Nephron (organoid): ENCODE measurements around the gene CD99L2.

Source experiments
- H3K27ac Mint-ChIP-seq, 3 experiments: 2 replicates each; pipeline ENCODE4 v1.8.0; 2020; ENCODE audit warnings: mixed read lengths in 3 of 3, mild to moderate bottlenecking in 2 of 3, moderate library complexity in 1 of 3
- H3K27me3 Mint-ChIP-seq: 2 replicates; pipeline ENCODE4 v1.8.0; 2021; ENCODE audit warnings: low read depth, mild to moderate bottlenecking, moderate library complexity, mixed read lengths
- H3K36me3 Mint-ChIP-seq: 2 replicates; pipeline ENCODE4 v1.8.0; 2020; ENCODE audit warnings: low read depth, mixed read lengths
- H3K4me1 Mint-ChIP-seq: 2 replicates; pipeline ENCODE4 v1.8.0; 2020; ENCODE audit warnings: mixed read lengths
- H3K4me3 Mint-ChIP-seq, 3 experiments: 2 replicates each; pipeline ENCODE4 v1.8.0; 2020; ENCODE audit warnings: mild to moderate bottlenecking in 3 of 3, mixed read lengths in 3 of 3, moderate library complexity in 2 of 3
- H3K9me3 Mint-ChIP-seq: 2 replicates; pipeline ENCODE4 v1.8.0; 2020; ENCODE audit warnings: mixed read lengths
- TF ChIP-seq, protein P1 (sequence below), 3 experiments: fragments of 200-600 bp; sonication (generic); IDR thresholded peaks; one replicate each; pipeline ENCODE4 v1.5.0; 2021; ENCODE audit warnings: antibody characterized with exemption in 3 of 3; ENCODE audit not compliant: unreplicated experiment in 3 of 3

CD99L2 gene

DNA sequence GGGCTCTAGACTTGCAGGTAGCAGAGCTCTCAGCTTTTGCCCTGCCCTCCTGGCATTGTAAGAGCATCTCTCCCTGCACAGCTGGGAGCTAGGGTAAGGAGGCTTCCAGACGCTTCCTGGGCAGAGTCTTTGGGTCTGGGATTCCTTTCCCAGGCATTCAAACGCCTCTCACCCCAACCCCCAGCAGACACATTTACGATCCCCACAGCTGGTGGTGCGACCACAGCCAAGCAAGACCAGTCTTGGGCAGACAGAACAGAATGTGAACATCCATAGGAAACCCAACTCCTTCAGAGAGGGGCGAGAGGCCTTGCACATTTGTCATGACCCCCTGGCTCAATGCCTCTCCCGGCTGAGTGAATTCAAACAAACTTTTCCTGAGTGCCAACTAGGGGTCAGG, 38.1 kb upstream of the CD99L2 start:
- TF ChIP-seq, protein P1, sequence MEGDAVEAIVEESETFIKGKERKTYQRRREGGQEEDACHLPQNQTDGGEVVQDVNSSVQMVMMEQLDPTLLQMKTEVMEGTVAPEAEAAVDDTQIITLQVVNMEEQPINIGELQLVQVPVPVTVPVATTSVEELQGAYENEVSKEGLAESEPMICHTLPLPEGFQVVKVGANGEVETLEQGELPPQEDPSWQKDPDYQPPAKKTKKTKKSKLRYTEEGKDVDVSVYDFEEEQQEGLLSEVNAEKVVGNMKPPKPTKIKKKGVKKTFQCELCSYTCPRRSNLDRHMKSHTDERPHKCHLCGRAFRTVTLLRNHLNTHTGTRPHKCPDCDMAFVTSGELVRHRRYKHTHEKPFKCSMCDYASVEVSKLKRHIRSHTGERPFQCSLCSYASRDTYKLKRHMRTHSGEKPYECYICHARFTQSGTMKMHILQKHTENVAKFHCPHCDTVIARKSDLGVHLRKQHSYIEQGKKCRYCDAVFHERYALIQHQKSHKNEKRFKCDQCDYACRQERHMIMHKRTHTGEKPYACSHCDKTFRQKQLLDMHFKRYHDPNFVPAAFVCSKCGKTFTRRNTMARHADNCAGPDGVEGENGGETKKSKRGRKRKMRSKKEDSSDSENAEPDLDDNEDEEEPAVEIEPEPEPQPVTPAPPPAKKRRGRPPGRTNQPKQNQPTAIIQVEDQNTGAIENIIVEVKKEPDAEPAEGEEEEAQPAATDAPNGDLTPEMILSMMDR (IDR thresholded peaks at IDR 0.05; ENCODE audit: unreplicated experiment in 3 of 3), result no peak
- peaks cover 12% of the 10 kb centered on the region for H3K9me3 Mint-ChIP-seq
- no peak overlapping the region for H3K27ac Mint-ChIP-seq
- no peak overlapping the region for H3K4me3 Mint-ChIP-seq
- H3K4me1 Mint-ChIP-seq, result peaks cover 7% of the 10 kb centered on the region
- H3K36me3 Mint-ChIP-seq, result no peaks in the 10 kb centered on the region
- no peaks in the 10 kb centered on the region for H3K27me3 Mint-ChIP-seq

DNA sequence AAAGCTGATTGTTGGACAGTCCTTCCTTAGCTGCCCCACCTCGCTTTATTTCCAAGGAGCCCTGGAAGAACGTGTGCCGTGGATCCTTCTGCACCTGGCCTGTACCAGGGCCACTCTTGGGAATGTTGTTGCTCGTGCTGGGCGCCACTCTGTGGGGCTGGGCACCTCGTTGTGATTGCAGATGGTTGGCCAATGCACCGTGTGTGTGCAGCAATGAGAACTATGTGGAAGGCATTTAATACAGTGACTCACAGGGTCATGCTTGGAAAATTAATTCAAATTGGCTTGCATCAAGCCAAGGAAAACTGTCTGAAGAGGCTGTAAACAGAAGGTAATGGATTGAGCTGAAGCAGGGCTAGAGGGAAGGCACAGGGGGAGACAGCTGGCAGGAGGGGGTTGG, 37.0 kb upstream of the CD99L2 start:
- peaks cover 7% of the 10 kb centered on the region for H3K4me1 Mint-ChIP-seq
- no peaks in the 10 kb centered on the region for H3K27me3 Mint-ChIP-seq
- TF ChIP-seq, protein P1 (IDR thresholded peaks at IDR 0.05; ENCODE audit: unreplicated experiment in 3 of 3), result no peak
- no peak overlapping the region for H3K27ac Mint-ChIP-seq
- no peaks in the 10 kb centered on the region for H3K36me3 Mint-ChIP-seq
- H3K4me3 Mint-ChIP-seq, result no peak overlapping the region
- peaks cover 10% of the 10 kb centered on the region for H3K9me3 Mint-ChIP-seq

DNA sequence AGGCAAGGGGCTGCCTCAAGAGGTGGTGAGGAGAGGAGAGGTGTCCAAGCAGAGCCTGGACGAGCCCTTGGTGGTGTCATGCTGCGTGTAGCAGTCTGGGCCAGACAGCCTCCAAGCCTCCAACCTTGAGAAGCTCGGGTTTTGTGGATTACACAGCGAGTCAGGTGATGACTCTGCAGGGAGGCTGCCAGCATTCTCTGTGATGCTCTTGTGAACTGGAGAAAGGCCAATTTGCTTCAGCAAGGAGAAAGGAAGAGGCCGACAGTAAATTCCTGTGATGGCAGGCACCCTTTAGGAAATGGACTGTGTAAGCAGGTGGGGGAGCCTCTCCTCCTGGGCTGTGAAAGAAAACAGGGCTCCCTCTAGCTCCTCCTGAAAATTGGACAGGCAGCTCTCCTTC, 36.0 kb upstream of the CD99L2 start:
- H3K4me3 Mint-ChIP-seq, result no peak overlapping the region
- H3K27ac Mint-ChIP-seq, result peak overlapping the region in 1 of 3 experiments; percentile 25
- H3K4me1 Mint-ChIP-seq, result peaks cover 7% of the 10 kb centered on the region
- H3K9me3 Mint-ChIP-seq, result peaks cover 7% of the 10 kb centered on the region
- TF ChIP-seq, protein P1 (IDR thresholded peaks at IDR 0.05; ENCODE audit: unreplicated experiment in 3 of 3), result no peak
- no peaks in the 10 kb centered on the region for H3K36me3 Mint-ChIP-seq
- H3K27me3 Mint-ChIP-seq, result no peaks in the 10 kb centered on the region

DNA sequence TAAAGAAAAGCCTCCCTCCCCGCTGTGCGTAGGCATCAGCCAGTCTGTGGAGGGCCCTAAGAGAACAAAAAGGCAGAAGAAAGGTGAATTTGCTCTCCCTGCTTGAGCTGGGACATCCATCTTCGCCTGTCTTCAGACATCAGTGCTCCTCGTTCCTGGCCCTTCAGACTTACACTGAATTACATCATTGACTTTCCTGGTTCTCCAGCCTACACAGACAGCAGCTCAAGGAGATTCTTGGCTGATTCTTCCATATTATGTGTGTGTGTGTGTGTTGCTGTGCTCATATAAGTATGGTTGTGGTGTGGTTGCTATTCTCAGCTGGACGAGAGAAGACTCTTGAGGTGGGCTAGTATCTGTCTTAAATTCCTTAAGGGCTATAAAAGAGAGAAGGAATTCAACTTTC, 35.5 kb upstream of the CD99L2 start:
- no peak overlapping the region for H3K4me3 Mint-ChIP-seq
- no peaks in the 10 kb centered on the region for H3K36me3 Mint-ChIP-seq
- H3K4me1 Mint-ChIP-seq, result peaks cover 7% of the 10 kb centered on the region
- H3K27me3 Mint-ChIP-seq, result no peaks in the 10 kb centered on the region
- peak overlapping the region in 2 of 3 experiments; percentile 2 to 25 for H3K27ac Mint-ChIP-seq
- TF ChIP-seq, protein P1 (IDR thresholded peaks at IDR 0.05; ENCODE audit: unreplicated experiment in 3 of 3), result no peak
- H3K9me3 Mint-ChIP-seq, result peaks cover 7% of the 10 kb centered on the region

DNA sequence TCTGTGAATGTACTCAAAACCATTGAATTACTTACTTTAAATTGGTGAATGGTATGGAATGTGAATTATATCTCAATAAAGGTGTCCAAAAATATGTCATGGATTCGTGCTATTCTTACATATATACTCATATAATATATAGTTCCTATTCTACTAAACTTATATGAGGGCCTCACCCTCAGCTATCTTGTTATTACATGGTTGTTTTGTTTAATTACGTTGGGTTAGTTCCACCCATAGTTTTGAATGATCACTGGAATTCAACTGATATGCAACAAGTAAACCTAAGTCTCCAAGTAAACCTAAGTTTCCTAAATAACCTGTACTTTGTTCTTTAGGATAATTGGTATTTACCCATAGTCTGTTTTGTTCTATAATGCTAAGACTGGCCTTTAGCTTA, 30.6 kb upstream of the CD99L2 start:
- H3K27me3 Mint-ChIP-seq, result no peaks in the 10 kb centered on the region

DNA sequence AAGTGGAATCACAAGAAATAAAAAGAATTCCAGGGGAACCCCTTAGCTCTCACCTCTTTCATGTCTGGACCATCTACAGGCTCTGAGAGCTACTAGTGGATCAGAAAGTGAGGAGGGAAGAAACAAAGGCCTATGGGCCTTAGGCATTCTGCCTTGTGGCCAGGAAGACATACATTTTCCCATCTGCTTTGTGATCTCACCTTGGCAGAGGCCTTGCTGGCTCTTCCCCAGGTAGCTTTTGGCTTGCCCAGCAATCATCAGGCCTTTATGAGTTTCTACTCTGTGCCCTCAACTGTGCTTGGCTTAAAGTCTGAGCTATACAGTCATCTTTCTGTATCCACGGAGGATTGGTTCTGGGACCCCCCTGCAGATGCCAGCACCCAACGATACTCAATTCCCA, 28.3 kb upstream of the CD99L2 start:
- TF ChIP-seq, protein P1 (IDR thresholded peaks at IDR 0.05; ENCODE audit: unreplicated experiment in 3 of 3), result no peak
- Mint-ChIP-seq H3K4me1 (no peaks in the 10 kb centered on the region), H3K36me3 (no peaks in the 10 kb centered on the region), H3K27me3 (no peaks in the 10 kb centered on the region), H3K4me3 (no peak overlapping the region), H3K9me3 (peaks cover 15% of the 10 kb centered on the region), H3K27ac (no peak overlapping the region)

More for the DNA sequence above, 30.6 kb upstream of the CD99L2 start:
- Mint-ChIP-seq H3K4me3 (no peak overlapping the region), H3K36me3 (no peaks in the 10 kb centered on the region), H3K27ac (no peak overlapping the region), H3K4me1 (peaks cover 2% of the 10 kb centered on the region), H3K9me3 (peaks cover 13% of the 10 kb centered on the region)
- TF ChIP-seq, protein P1 (IDR thresholded peaks at IDR 0.05; ENCODE audit: unreplicated experiment in 3 of 3), result no peak
